HG03378 (cell line): ENCODE data around the gene ANKMY1.

Experiments
- ATAC-seq: cut with Tn5 transposase; IDR thresholded peaks from one replicate; pipeline ENCODE4 v1.9.1; 2021; ENCODE audit warnings: mild to moderate bottlenecking, moderate library complexity; ENCODE audit not compliant: unreplicated experiment

The ANKMY1 gene

DNA sequence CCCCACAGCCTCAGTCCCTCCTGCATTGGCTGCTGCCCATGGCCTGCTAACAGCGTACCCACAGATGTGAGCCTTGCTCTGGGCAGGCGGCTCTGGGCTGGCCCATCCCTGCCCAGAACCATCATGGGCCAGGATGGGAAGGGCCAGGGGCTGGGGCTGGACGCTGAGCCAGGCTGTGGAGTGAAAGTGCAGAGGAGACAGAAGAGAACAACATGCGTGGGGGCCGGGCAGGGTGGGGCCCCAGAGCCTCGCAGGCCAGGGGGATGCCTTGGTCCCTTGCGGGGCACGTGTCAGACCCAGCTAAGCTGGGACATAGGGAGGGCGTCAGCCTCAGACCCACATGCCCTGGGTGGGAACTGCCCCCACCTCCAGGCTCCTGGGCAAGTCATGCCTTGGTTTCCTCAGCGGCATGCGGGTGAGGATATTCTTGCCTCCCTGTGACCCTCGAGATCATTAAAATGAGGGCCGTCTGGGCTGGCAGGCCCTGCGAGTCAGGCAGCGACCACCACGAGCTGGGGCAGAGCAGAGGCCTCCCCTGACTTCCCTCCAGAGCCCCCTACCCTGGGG lies 95.0 kb downstream of the ANKMY1 start:
- ATAC-seq: no peak

DNA sequence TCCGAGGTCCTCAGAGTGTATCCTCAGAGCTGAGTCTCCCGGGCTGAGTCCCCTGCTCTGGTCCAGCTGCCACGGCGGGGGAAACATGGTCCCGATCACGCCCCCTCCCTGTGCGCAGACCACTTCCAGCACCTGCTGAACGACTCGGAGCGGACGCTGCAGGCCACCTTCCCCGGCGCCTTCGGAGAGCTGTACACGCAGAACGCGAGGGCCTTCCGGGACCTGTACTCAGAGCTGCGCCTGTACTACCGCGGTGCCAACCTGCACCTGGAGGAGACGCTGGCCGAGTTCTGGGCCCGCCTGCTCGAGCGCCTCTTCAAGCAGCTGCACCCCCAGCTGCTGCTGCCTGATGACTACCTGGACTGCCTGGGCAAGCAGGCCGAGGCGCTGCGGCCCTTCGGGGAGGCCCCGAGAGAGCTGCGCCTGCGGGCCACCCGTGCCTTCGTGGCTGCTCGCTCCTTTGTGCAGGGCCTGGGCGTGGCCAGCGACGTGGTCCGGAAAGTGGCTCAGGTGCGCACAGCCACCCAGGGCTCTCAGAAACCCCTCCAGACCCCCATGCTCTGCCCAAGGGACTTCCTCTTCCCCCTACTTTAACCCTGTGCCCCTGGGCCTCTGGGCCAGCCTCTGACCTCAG lies 95.6 kb downstream of the ANKMY1 start:
- no peak for ATAC-seq

- ATAC-seq: no peak
Measured at GRCh38 chr2:240461471-240462072, 96.2 kb downstream of the ANKMY1 start.

DNA sequence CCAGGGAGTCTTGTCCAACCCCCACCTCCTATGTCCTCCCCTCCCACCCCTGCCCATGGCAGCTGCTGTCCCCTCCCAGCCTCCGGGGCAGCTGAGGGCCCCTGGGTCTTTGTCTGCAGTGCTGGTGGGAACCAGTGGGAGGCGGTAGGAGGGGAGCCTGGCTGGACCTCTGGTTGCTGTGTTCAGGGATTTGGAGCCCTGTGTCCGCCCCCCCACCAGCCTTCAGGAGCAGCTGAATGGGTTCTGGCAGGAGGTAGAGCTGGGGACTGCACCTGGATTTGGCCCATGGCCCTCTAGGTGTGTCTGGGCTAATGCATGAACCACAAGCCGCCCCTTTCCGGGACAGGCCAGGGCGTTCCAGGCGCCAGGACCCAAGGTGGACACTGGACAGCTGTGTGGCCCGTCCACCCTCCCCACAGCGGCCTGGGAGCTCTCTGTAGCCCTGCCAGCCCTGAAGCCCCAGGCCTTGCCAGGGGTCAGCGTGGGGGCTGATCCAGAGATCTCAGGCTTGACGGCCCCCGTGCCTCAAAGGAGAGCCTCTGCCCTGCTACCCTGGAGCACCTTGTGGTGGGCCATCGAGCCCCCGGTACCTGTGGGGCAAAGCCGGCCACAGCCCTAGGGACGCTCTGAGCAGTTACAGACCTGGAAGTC lies 96.9 kb downstream of the ANKMY1 start:
- ATAC-seq: no peak

DNA sequence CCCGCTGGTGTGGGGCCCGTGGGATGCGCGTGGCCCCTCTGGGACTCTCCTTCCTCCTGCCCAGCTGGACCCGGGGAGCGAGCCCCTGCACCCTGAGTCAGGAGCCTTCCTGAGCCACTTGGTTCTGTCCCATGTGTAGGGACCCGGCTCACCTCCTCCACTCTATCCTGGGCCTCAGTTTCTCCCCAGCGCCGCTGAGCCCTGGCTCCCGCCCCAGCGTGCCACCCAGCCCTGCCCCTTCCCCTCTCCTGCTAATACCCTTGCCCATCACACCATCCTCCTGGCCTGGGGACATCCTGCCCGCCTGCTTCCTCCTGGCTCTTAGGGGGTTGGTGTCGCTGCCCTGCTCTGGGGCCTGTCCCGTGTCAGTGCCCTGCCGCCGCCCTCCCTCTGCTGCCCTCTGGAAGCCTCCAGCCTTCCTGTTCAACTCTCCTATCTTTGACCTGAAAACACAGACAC lies 97.5 kb downstream of the ANKMY1 start:
- ATAC-seq: no peak

GRCh38 chr2:240459401-240460252 lies 98.2 kb downstream of the ANKMY1 start:
- no peak for ATAC-seq

DNA sequence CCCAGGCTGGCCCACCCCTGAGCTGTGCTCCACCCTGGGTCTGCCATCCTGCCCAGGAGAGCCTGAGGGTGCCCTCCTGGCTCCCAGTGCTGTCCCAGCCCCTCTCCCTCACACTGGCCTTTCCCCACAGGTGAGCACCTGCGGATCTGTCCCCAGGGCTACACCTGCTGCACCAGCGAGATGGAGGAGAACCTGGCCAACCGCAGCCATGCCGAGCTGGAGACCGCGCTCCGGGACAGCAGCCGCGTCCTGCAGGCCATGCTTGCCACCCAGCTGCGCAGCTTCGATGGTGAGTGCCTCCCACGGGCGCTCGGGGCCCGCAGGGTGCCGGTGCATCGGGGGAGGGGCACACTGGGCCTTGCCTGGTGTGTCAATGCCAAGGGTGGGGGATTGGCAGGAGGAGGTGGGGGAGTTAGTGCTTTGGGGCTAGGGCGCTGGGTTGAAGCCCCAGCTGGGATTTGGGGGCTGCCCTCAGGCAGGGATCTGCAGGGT lies 98.8 kb downstream of the ANKMY1 start:
- no peak for ATAC-seq

GRCh38 chr2:240458044-240458899 lies 99.5 kb downstream of the ANKMY1 start:
- ATAC-seq: no peak

GRCh38 chr2:240457223-240458043 lies 100.4 kb downstream of the ANKMY1 start:
- ATAC-seq: no peak

DNA sequence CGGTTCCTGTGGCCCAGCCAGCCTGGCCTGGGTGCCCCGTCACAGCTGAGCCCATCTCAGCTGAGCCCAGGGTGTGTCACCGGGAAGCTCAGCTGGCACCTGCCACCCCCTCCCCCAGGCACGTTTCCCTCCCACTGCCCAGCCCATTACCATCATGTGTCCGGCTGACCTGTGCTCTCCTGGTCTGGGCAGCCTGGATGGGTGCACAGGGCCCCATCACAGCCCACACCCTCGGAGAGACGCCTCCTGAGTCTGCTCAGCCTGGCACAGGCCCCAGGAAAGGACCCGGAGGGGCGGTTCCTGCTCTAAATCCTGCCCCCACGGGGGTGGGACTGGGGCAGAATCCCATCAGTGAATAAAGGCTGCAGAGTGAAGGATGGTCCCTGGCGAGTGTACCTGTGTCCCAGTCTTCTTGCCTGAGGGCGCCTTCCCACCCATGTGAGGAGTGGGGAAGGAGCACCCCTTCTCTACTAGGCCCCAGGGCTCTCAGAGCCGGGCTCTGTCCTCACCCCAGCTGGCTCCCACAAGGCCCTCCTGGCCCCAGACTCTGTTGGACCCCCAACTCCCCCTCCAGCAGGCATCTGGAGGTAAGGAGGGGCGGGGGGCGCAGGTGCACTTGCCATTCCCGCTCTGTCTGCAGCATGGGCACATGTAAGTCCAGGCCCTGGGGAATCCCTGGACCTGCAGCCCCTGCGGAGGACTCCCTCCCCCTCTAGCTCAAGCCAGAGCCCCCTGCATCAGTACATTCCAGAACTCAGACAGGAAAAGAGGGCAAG lies 101.2 kb downstream of the ANKMY1 start:
- ATAC-seq: no peak

DNA sequence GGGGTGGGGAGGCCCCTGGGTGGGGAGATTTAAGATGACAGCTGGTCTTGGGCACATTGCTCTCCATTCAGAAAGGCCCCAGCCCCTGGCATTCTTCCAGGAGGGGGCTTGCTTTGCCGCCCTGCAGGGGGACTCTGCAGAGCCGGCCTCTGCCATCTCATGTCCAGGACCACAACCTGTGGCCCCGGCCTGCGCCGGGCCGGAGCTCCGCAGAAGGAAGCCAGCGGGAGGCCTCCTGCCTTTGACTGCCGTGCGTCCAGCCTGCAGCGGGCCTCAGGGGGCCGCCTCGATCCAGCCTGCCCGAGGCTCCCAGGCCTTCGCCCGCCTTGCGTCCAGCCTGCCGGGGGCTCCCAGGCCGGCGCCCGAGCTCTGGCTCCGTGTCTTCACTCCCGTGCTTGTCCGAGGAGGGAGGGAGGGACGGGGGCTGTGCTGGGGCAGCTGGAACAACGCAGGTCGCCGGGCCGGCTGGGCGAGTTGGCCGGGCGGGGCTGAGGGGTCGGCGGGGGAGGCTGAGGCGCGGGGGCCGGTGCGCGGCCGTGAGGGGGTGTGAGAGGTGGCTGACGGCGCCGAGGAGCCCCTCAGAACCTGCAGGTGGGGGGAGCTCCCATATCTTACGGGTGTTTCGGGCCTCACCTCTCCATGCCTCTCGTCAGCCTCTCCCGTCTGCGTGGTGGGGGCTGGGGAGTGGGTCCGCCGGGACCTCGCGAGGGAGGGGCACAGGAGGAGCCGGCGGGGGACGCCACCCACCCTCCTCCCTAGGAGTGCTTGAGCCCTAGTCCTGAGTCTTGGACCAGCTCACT lies 101.9 kb downstream of the ANKMY1 start:
- no peak for ATAC-seq

- ATAC-seq: no peak
Measured at GRCh38 chr2:240455272-240455646, 102.5 kb downstream of the ANKMY1 start.

- no peak for ATAC-seq
Measured at GRCh38 chr2:240454106-240454901, 103.5 kb downstream of the ANKMY1 start.

GRCh38 chr2:240453461-240454105 lies 104.2 kb downstream of the ANKMY1 start:
- no peak for ATAC-seq

- ATAC-seq: no peak
Measured at GRCh38 chr2:240452462-240453256, 105.1 kb downstream of the ANKMY1 start.
